Neuron (in vitro differentiated cells): Measurements from ENCODE around the gene PRICKLE3.

Source experiments
- H2AFZ ChIP-seq: one replicate; pipeline ENCODE4 v1.6.1; 2013; ENCODE audit warnings: low read depth, mild to moderate bottlenecking, inconsistent platforms, low read length, moderate library complexity
- H3K27me3 ChIP-seq: one replicate; pipeline ENCODE4 v1.6.1; 2013; ENCODE audit warnings: low read length; ENCODE audit not compliant: insufficient read depth
- H3K36me3 ChIP-seq: one replicate; pipeline ENCODE4 v1.6.1; 2013; ENCODE audit warnings: low read length; ENCODE audit not compliant: insufficient read depth
- H3K4me1 ChIP-seq: one replicate; pipeline ENCODE4 v1.6.1; 2013; ENCODE audit warnings: low read length; ENCODE audit not compliant: insufficient read depth
- H3K4me3 ChIP-seq: 2 replicates; pipeline ENCODE4 v1.5.1; 2013; ENCODE audit warnings: mild to moderate bottlenecking, low read length, moderate library complexity
- H3K9me3 ChIP-seq: one replicate; pipeline ENCODE4 v1.6.1; 2013; ENCODE audit warnings: low read length

PRICKLE3 gene

DNA sequence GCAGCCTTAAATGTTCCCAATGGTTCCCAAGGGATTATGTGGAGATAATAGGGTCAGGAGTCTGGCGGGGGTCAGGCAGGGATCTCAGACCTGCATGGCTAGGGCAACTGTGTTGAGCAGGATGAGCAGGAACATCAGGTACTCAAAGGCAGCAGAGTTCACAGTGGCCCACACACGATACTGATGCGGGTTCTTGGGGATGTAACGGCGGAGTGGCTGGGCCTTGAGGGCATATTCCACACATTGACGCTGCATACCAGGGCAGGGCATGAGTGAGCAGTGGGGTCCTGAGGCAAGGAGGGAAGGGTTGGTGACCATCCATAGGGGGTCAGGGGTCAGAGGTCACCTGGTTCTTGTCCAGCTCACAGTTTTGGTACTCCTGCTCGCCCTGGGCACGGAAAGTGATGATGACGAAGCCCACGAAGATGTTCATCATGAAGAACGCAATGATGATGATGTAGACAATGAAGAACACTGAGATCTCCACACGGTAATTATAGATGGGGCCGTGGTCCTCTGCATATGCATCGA lies 28.9 kb upstream of the PRICKLE3 start:
- H2AFZ ChIP-seq, result no peak overlapping the region
- H3K27me3 ChIP-seq, result peaks cover 2% of the 10 kb centered on the region
- H3K4me3 ChIP-seq, result no peak overlapping the region
- no peaks in the 10 kb centered on the region for H3K9me3 ChIP-seq
- no peaks in the 10 kb centered on the region for H3K36me3 ChIP-seq
- H3K4me1 ChIP-seq, result no peaks in the 10 kb centered on the region

DNA sequence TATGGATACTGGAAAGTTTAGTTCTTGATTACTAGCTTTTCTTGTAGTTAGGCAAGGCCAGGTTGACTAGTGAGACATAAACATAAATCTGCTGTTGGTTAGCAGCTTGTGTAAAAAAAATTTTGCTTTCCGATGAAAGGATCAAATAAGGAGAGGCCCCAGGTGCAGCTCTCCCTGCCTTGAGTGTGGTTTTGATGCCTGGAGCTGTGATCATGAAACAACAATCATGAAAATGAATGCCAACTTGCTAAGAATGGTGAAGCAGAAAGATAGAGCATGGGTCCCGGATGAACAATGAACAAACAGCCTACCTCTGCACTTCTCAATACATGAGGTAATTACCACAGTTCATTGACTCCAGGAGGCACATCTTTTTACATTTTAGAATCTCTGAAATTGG lies 28.2 kb upstream of the PRICKLE3 start:
- H3K9me3 ChIP-seq, result no peaks in the 10 kb centered on the region
- H2AFZ ChIP-seq, result no peak overlapping the region
- no peaks in the 10 kb centered on the region for H3K36me3 ChIP-seq
- no peak overlapping the region for H3K4me3 ChIP-seq
- peaks cover 2% of the 10 kb centered on the region for H3K27me3 ChIP-seq
- H3K4me1 ChIP-seq, result no peaks in the 10 kb centered on the region

DNA sequence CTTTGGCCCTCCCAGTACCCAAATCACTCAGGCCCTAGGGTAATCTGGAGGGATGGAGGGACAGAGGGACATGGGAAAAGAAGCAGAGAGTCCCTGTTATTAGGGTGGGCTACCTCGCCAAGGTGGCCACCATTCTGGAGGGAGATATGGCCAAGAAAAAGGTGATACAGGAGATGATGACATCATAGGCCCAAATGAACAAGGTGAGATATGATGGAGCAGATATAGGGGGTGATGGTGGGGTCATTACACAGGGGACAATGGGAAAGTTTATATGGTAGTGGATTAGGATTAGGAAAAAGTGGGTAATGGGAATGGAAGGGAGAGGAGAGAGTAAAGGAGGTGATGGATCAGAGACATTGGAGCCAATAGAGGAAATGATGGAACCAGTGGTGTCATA lies 26.7 kb upstream of the PRICKLE3 start:
- H3K36me3 ChIP-seq, result no peaks in the 10 kb centered on the region
- H3K27me3 ChIP-seq, result peaks cover under 1% of the 10 kb centered on the region
- H3K4me3 ChIP-seq, result no peak overlapping the region
- H3K4me1 ChIP-seq, result no peaks in the 10 kb centered on the region
- no peak overlapping the region for H2AFZ ChIP-seq
- no peaks in the 10 kb centered on the region for H3K9me3 ChIP-seq

DNA sequence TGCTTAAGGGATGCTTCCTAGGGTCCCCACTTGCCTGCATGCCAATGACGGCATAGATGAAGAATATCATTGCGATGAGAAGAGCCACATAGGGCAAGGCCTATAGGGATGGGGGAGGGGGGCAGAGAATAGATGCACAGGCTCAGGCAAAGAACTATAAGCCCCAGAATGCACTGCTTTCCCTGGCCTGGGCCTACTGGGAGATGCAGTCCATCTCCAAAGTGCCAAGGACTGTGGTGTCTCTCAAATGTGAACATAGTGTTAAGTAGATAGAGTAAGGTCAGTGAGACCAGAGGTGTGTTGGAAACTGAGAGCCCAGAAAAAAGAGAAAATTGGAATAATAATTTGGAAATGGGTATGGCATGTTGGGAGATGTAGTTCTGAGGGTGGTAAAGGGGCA lies 26.0 kb upstream of the PRICKLE3 start:
- no peaks in the 10 kb centered on the region for H3K9me3 ChIP-seq
- no peaks in the 10 kb centered on the region for H3K36me3 ChIP-seq
- no peaks in the 10 kb centered on the region for H3K4me1 ChIP-seq
- no peak overlapping the region for H3K4me3 ChIP-seq
- H2AFZ ChIP-seq, result no peak overlapping the region
- no peaks in the 10 kb centered on the region for H3K27me3 ChIP-seq

DNA sequence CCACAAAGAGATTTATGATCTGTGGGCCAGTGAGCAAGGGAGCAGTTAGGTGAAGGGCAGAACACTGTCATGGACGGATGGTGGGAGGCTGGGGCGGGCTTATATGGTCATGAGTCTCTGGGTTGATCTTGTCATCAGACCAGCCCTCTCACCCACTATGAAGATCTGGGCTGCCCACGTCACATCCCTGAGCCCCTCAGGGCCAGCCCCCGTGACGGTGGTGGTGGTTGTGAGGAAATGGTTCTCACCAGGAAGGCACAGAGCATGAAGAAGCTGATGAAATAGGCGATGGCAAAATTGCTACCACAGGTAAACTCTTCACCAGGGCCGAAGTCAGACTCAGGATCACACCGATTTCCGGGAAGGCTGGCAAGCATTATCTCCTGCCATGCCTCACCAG lies 24.9 kb upstream of the PRICKLE3 start:
- Histone ChIP-seq H3K36me3 (no peaks in the 10 kb centered on the region), H3K27me3 (no peaks in the 10 kb centered on the region), H2AFZ (no peak overlapping the region), H3K9me3 (no peaks in the 10 kb centered on the region), H3K4me1 (no peaks in the 10 kb centered on the region), H3K4me3 (no peak overlapping the region)

DNA sequence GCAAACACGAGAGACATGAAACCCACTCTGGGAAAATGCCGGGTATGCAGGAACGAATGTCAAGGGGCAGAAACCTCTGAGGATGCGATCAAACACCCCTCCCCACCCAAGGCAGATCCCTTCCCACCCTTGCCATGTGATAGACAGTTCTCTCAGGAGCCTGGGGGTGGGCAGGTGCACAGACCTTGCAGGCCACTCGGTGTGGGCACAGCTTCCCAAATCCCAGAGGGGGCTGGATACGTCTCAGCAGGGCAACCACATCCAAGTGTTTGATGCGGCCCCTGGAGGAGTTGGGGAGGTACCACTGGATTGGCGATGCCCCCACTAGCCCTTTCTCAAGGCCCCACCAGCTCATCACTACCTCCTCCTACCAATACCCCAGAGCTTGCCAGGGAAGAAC lies 24.2 kb upstream of the PRICKLE3 start:
- no peak overlapping the region for H3K4me3 ChIP-seq
- H3K4me1 ChIP-seq, result no peaks in the 10 kb centered on the region
- no peaks in the 10 kb centered on the region for H3K9me3 ChIP-seq
- no peaks in the 10 kb centered on the region for H3K36me3 ChIP-seq
- H2AFZ ChIP-seq, result no peak overlapping the region
- H3K27me3 ChIP-seq, result no peaks in the 10 kb centered on the region

DNA sequence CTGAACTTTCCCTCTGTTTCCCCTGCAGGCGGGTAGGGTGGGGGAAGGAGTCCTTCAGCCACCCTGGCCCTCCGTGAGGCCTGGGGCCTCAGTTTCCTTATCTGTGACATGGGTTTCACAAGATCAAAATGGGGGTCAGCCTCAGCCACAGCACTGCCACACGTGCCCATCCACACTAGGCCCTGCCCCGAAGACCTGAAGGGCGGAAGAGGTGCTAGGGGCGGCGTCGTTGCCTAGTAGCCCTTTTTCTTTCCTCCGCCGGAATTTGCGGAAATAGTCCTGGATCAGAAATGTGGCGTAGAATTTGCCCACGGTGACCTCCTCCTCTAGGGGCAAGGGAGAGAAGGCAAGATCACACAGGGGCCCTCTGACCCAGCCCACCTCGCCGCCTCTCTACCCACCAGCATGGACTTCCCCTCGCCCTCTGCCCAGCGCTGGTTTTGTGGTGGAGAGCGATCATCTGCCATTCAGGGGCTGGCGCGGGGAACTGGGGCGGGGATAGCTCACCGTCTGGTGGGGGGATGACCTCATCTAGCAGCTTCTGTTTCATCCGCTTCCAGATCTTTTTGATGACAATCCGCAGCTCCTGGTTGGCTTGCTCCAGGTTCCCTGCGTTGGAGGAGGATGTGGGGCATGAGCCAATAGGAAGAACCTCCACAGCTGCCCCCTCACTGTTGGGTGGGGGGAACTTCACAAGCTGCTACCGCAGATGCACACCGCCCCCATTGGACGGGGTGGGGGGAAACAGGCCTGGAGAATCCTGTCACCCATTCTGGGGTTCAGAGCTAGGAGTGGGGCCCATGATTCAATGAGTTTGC lies 23.5 kb upstream of the PRICKLE3 start:
- H3K4me1 ChIP-seq, result no peaks in the 10 kb centered on the region
- no peak overlapping the region for H2AFZ ChIP-seq
- no peaks in the 10 kb centered on the region for H3K36me3 ChIP-seq
- no peak overlapping the region for H3K4me3 ChIP-seq
- H3K9me3 ChIP-seq, result no peaks in the 10 kb centered on the region
- H3K27me3 ChIP-seq, result peaks cover 3% of the 10 kb centered on the region

DNA sequence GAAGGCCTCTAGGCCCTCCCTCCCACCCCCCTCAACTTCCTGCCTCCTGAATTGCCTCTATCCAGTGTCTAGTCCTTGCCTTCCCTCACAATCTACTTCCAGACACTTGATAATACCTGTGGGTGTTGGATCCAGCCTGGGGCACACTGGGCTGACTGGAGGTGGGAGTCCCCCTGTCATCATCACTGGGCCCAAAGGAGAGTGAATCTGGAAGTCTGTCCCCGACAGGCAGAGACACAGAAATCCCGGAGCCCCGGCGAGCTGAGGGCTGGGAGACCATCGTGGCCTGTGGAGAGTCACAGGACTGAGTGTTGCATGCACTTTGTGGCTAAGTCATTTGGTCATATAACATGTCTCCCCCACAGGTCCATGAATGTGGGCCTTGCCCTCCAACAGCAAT lies 22.2 kb upstream of the PRICKLE3 start:
- Histone ChIP-seq H3K9me3 (no peaks in the 10 kb centered on the region), H3K4me1 (no peaks in the 10 kb centered on the region), H2AFZ (no peak overlapping the region), H3K4me3 (no peak overlapping the region), H3K36me3 (no peaks in the 10 kb centered on the region), H3K27me3 (peaks cover 11% of the 10 kb centered on the region)

DNA sequence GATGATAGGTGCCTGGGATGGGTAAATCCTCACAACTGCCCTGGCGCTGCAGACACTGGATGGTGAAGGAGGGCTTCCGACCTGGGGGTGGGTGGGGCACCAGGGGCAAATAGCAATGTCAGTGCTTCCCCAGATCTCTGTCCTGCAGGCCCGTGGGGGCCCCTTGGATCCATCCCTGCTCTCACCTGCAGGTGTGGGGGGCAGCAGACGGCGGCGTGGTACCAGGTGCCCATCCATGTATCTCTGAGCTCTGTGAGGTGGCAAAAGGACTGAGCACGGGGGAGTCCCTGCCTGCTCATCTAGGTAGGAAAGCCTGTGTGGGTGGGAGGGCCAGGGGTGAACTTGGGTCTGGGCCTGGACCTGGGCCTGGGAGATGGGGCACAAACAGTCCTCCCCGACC lies 20.4 kb upstream of the PRICKLE3 start:
- Histone ChIP-seq H2AFZ (no peak overlapping the region), H3K27me3 (peaks cover 11% of the 10 kb centered on the region), H3K9me3 (no peaks in the 10 kb centered on the region), H3K4me3 (no peak overlapping the region), H3K4me1 (no peaks in the 10 kb centered on the region), H3K36me3 (no peaks in the 10 kb centered on the region)

DNA sequence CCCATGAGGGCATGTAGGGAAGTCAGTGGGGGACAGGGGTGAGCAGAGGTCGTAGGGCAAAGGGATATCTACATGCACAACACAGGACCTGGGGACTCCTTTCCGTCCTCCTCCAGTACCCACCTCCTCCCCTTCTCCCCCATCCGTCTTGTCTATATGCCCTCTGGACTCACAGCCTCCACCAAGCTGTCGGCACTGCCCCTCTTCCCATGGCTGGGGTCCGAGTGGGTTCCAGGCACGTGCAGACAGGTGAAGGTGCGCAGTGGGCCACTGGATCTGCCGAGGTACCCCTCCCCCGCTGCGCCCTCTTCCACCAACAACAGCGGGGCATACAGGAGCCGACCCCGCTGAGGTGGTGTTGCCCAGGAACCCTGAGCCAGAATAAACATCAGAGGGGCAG lies 19.3 kb upstream of the PRICKLE3 start:
- Histone ChIP-seq H3K4me1 (no peaks in the 10 kb centered on the region), H3K36me3 (no peaks in the 10 kb centered on the region), H2AFZ (no peak overlapping the region), H3K9me3 (no peaks in the 10 kb centered on the region), H3K4me3 (no peak overlapping the region), H3K27me3 (peaks cover 11% of the 10 kb centered on the region)

DNA sequence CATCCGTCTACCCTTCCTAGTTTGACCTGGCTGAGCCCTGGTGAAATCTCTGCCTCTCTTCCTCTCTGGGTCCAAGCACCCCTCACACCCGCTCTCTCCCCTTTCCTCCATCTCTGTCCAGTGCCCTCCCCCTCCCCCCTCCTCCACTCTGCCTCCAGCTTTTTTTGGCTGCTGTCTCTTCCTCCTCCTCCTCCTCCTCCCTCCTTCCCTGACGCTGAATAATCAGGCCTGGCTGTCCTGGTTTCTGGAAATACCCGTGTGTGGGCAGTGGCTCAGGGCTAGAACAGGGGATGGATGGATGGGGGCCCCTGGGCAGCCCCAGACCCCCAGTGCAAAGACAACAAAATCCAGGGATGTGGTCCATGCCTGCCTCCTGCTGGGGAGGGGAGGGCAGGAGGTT lies 18.5 kb upstream of the PRICKLE3 start:
- H3K36me3 ChIP-seq, result no peaks in the 10 kb centered on the region
- no peak overlapping the region for H3K4me3 ChIP-seq
- peaks cover 11% of the 10 kb centered on the region for H3K27me3 ChIP-seq
- H2AFZ ChIP-seq, result no peak overlapping the region
- H3K4me1 ChIP-seq, result no peaks in the 10 kb centered on the region
- H3K9me3 ChIP-seq, result no peaks in the 10 kb centered on the region

DNA sequence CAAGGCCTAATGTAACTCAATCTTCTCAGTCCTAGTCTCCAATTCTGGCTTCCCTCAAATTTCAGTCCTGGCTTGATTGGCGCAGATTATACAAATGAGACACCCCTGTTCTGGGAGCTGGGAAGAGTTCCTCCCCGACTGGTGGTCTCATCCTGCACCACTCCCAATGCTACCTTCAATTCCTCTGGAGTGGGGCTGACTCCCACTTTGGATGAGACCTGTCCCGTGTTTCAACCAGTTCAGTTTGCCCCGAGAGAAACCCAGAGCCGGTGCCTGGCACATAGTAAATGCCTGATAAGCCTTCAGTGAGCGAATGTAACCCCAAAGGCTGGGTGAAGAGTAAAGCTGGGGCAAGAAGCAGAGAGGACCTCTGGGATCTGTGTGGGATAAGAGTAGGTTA lies 17.8 kb upstream of the PRICKLE3 start:
- Histone ChIP-seq H3K4me1 (no peaks in the 10 kb centered on the region), H3K4me3 (no peak overlapping the region), H3K27me3 (peaks cover 11% of the 10 kb centered on the region), H3K36me3 (no peaks in the 10 kb centered on the region), H3K9me3 (no peaks in the 10 kb centered on the region), H2AFZ (no peak overlapping the region)

DNA sequence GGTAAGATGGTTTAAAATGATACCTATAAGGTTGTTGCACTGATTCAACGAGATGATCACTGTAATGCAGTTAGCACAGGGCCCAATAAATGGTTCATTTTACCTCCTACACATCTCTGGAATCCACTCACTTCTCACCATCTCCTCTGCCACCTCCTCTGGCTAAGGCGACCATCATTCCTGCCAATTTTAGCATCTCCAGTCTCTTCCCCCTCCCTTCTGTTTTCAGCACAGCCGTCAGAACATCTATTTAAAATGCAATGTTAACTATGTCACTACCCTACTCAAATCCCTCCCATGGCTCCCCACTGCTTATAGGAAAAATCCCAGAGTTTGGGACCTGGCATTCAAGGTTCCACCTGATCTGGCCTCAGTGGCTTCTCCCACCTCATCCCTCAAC lies 17.4 kb upstream of the PRICKLE3 start:
- H3K4me1 ChIP-seq, result no peaks in the 10 kb centered on the region
- no peaks in the 10 kb centered on the region for H3K9me3 ChIP-seq
- no peaks in the 10 kb centered on the region for H3K36me3 ChIP-seq

DNA sequence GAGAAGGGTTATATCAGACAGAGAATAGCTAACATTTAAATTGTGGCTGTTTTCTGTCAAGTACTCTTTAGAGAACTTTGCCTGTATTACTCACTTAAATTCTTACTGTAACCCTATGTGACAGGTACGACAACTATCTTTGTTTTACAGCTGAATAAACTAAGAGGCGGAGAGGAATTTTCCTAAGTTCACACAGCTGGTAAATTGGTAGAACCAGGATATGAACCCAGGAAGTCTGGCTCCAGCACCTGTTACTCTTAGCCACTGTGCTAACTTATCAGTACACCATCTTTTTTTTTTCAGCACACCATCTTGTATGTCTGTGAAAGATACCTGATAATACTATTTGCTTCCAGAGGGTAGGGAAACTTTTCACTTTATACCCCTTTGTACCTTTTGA lies 15.8 kb upstream of the PRICKLE3 start:
- no peak overlapping the region for H2AFZ ChIP-seq
- no peaks in the 10 kb centered on the region for H3K36me3 ChIP-seq
- H3K9me3 ChIP-seq, result no peaks in the 10 kb centered on the region
- H3K4me1 ChIP-seq, result no peaks in the 10 kb centered on the region
- peaks cover 11% of the 10 kb centered on the region for H3K27me3 ChIP-seq
- no peak overlapping the region for H3K4me3 ChIP-seq

More for the DNA sequence above, 17.4 kb upstream of the PRICKLE3 start:
- Histone ChIP-seq H2AFZ (no peak overlapping the region), H3K27me3 (peaks cover 11% of the 10 kb centered on the region), H3K4me3 (no peak overlapping the region)
